HG03097 (cell line): ENCODE results near the gene WRAP73.

Source experiments
- ATAC-seq: cut with Tn5 transposase; IDR thresholded peaks from one replicate; pipeline ENCODE4 v1.9.1; 2021; ENCODE audit not compliant: unreplicated experiment, low FRiP score

WRAP73 gene

GRCh38 chr1:3617806-3618345, 32.0 kb downstream of the WRAP73 start:
- no peak for ATAC-seq

- ATAC-seq: no peak
Observed at GRCh38 chr1:3616861-3617260, 33.0 kb downstream of the WRAP73 start.

- no peak for ATAC-seq
Observed at GRCh38 chr1:3614755-3615742, 34.9 kb downstream of the WRAP73 start.

GRCh38 chr1:3612123-3612522, 37.8 kb downstream of the WRAP73 start:
- no peak for ATAC-seq

GRCh38 chr1:3611170-3612019, 38.5 kb downstream of the WRAP73 start, which contains the start of gene MEGF6:
Gene MEGF6 (minus strand): TSS chr1:3611508. CDS start chr1:3611268, 240 bp downstream.
- ATAC-seq: no peak

- ATAC-seq: no peak
Observed at GRCh38 chr1:3610527-3611169, 39.3 kb downstream of the WRAP73 start.

- ATAC-seq: no peak
Observed at GRCh38 chr1:3609769-3610526, 40.0 kb downstream of the WRAP73 start.

- ATAC-seq: no peak
Observed at GRCh38 chr1:3609016-3609768, 40.7 kb downstream of the WRAP73 start.

- no peak for ATAC-seq
Observed at GRCh38 chr1:3608154-3608553, 41.7 kb downstream of the WRAP73 start.

GRCh38 chr1:3607703-3608065, 42.2 kb downstream of the WRAP73 start:
- ATAC-seq: no peak

- ATAC-seq: no peak
Observed at GRCh38 chr1:3606779-3607702, 42.9 kb downstream of the WRAP73 start.

- ATAC-seq: no peak
Observed at GRCh38 chr1:3604997-3605823, 44.7 kb downstream of the WRAP73 start.

GRCh38 chr1:3604468-3604974, 45.4 kb downstream of the WRAP73 start:
- ATAC-seq: no peak

- no peak for ATAC-seq
Observed at GRCh38 chr1:3603571-3604467, 46.1 kb downstream of the WRAP73 start.

- no peak for ATAC-seq
Observed at GRCh38 chr1:3603156-3603555, 46.7 kb downstream of the WRAP73 start.

- ATAC-seq: no peak
Observed at GRCh38 chr1:3602375-3602774, 47.5 kb downstream of the WRAP73 start.
